Body of pancreas (tissue), 4 donors: ENCODE results near the gene RRM2.

Source experiments
- POLR2A ChIP-seq, 3 donors: fragments of 450-650 bp; IDR thresholded peaks; one replicate each; pipeline ENCODE4 v1.6.1; 2016; ENCODE audit warnings: antibody characterized with exemption in 3 of 3, mild to moderate bottlenecking in 2 of 3
- TF ChIP-seq, protein P1 (sequence below), 7 experiments: fragments of 450-650 bp in 4 of 7; fragments of 200-600 bp in 3 of 7; sonication (generic) in 3 of 7; IDR thresholded peaks; one replicate each; pipeline ENCODE4 v1.5.1; 2016 to 2019; ENCODE audit warnings: antibody characterized with exemption in 7 of 7

DNA sequence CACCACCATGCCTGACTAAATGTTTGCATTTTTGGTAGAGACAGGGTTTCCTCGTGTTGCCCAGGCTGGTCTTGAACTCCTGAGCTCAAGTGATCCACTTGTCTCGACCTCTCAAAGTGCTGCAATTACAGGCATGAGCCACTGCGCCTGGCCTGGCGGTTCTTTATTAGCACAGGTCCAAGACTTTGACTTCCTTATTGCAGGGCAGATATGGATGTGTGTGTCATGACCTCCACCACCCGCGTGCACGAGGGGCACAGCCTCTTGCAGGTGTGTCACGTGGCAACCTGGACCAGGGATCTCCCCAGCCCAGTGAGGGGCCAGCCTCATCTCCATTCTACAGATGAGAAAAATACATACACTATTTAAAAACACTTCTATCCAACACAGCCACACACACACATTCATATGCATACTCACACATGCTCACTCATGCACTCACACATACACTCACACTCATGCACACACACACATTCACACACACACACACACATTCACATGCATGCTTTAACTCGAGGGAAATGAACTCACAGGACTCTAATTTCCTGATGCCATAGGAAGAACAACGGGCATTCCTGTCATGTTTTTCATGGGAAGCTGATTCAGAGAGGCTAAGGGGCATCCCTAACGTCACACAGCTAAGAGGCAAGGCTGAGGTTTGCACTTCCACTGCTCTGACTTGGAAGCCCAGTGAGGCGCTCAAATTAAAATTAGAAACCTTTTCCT, 38.8 kb downstream of the RRM2 start:
- TF ChIP-seq, protein P1, sequence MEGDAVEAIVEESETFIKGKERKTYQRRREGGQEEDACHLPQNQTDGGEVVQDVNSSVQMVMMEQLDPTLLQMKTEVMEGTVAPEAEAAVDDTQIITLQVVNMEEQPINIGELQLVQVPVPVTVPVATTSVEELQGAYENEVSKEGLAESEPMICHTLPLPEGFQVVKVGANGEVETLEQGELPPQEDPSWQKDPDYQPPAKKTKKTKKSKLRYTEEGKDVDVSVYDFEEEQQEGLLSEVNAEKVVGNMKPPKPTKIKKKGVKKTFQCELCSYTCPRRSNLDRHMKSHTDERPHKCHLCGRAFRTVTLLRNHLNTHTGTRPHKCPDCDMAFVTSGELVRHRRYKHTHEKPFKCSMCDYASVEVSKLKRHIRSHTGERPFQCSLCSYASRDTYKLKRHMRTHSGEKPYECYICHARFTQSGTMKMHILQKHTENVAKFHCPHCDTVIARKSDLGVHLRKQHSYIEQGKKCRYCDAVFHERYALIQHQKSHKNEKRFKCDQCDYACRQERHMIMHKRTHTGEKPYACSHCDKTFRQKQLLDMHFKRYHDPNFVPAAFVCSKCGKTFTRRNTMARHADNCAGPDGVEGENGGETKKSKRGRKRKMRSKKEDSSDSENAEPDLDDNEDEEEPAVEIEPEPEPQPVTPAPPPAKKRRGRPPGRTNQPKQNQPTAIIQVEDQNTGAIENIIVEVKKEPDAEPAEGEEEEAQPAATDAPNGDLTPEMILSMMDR (IDR thresholded peaks at IDR 0.05) = no peak
- TF ChIP-seq POLR2A (IDR thresholded peaks at IDR 0.05) = no peak
